SW 1271 (cell line): ENCODE measurements around the gene ZNF263.

Experiments
- DNase-seq, 2 experiments: peaks; one replicate each; lab custom pipeline; 2025; lab: John Stamatoyannopoulos, UW

Gene ZNF263

GRCh38 chr16:3282730-3283542, at the start of gene ZNF263:
ZNF263 (plus strand) TSS chr16:3283491; CDS start chr16:3283819, 328 bp downstream.
- DNase-seq, result peak; percentile 86 to 95

- DNase-seq, result no peak
Observed at GRCh38 chr16:3234543-3234856, 48.8 kb upstream of the ZNF263 start.

GRCh38 chr16:3234857-3235561, 48.3 kb upstream of the ZNF263 start, which contains the start of gene ZNF200:
ZNF200 (minus strand) TSS chr16:3235158; CDS start chr16:3233755, 1,403 bp downstream.
- peak; percentile 53 to 85 for DNase-seq

- no peak for DNase-seq
Observed at GRCh38 chr16:3235856-3236669, 47.2 kb upstream of the ZNF263 start.

GRCh38 chr16:3241761-3242160, 41.5 kb upstream of the ZNF263 start:
- DNase-seq, result no peak

- DNase-seq, result no peak
Observed at GRCh38 chr16:3242709-3243108, 40.6 kb upstream of the ZNF263 start.

GRCh38 chr16:3243882-3244281, 39.4 kb upstream of the ZNF263 start:
- DNase-seq, result no peak

GRCh38 chr16:3246002-3246401, 37.3 kb upstream of the ZNF263 start:
- DNase-seq, result no peak

GRCh38 chr16:3246876-3247275, 36.4 kb upstream of the ZNF263 start:
- DNase-seq, result no peak

- DNase-seq, result no peak
Observed at GRCh38 chr16:3248596-3248995, 34.7 kb upstream of the ZNF263 start.

GRCh38 chr16:3249020-3249419, 34.3 kb upstream of the ZNF263 start:
- DNase-seq, result no peak

GRCh38 chr16:3249451-3249850, 33.8 kb upstream of the ZNF263 start:
- DNase-seq, result no peak

- no peak for DNase-seq
Observed at GRCh38 chr16:3252967-3253366, 30.3 kb upstream of the ZNF263 start.

- no peak for DNase-seq
Observed at GRCh38 chr16:3254309-3254708, 29.0 kb upstream of the ZNF263 start.

- no peak for DNase-seq
Observed at GRCh38 chr16:3256146-3256865, 27.0 kb upstream of the ZNF263 start, which contains the start of gene MEFV. MEFV (minus strand) TSS chr16:3256633; CDS start chr16:3256587, 46 bp downstream.

GRCh38 chr16:3256866-3257465, 26.3 kb upstream of the ZNF263 start:
- no peak for DNase-seq

GRCh38 chr16:3259836-3260235, 23.5 kb upstream of the ZNF263 start:
- no peak for DNase-seq

GRCh38 chr16:3262517-3262916, 20.8 kb upstream of the ZNF263 start:
- no peak for DNase-seq

GRCh38 chr16:3264137-3265036, 18.9 kb upstream of the ZNF263 start:
- DNase-seq, result peak; percentile 88 to 95

GRCh38 chr16:3266873-3267537, 16.3 kb upstream of the ZNF263 start:
- peak in 1 of 2 experiments; percentile 20 for DNase-seq
